Ascending aorta (tissue), 2 donors: ENCODE results near the gene MARCHF10. TPM values are rescaled to one million over a fixed set of nuclear protein-coding genes. Genes with fewer than 3 reads are reported as not detected.
"Not testable (repeated sequence)": the region's sequence is repeated elsewhere in the genome, so short reads cannot be mapped to it uniquely, and the experiment has no call there.

Experiments used
- DNase-seq, 2 donors: peaks; one replicate each; pipeline ENCODE4 v3.0.0-alpha.2; 2019; ENCODE audit warnings: low spot score in 2 of 2
- H3K27ac ChIP-seq, 2 donors: fragments of 200-600 bp; sonication (generic); one replicate each; pipeline ENCODE4 v1.5.1; 2016 to 2017; ENCODE audit warnings: mild to moderate bottlenecking in 1 of 2
- H3K27me3 ChIP-seq: fragments of 200-600 bp; sonication (generic); one replicate; pipeline ENCODE4 v1.5.1; 2017
- H3K36me3 ChIP-seq, 2 donors: fragments of 200-600 bp; sonication (generic); one replicate each; pipeline ENCODE4 v1.5.1; 2016
- H3K4me1 ChIP-seq, 2 donors: fragments of 200-600 bp; sonication (generic); one replicate each; pipeline ENCODE4 v1.5.1; 2016 to 2017; ENCODE audit warnings: mild to moderate bottlenecking in 1 of 2
- H3K4me3 ChIP-seq, 2 donors: fragments of 200-600 bp; sonication (generic); one replicate each; pipeline ENCODE4 v1.5.1; 2016 to 2017; ENCODE audit warnings: mild to moderate bottlenecking in 1 of 2
- H3K9me3 ChIP-seq, 2 donors: fragments of 200-600 bp; sonication (generic); one replicate each; pipeline ENCODE4 v1.5.1; 2016
- CTCF ChIP-seq, 3 experiments: fragments of 200-600 bp in 2 of 3; fragments of 450-650 bp in 1 of 3; sonication (generic) in 2 of 3; IDR thresholded peaks; one replicate each; pipeline ENCODE4 v1.5.1; 2016 to 2019; ENCODE audit warnings: antibody characterized with exemption in 3 of 3, mild to moderate bottlenecking in 1 of 3, moderate library complexity in 1 of 3
- intact Hi-C: fragments of 100-400 bp; cut with DNase I; formaldehyde crosslinking; loops from one replicate; pipeline ENCODE4 v1.15.1; 2023
- total RNA-seq: library from RNA; depleted of rRNA; stranded (reverse); fragments of >200 nt; gene quantifications from one replicate; pipeline ENCODE4 v1.1.0, GENCODE V29; 2016

The MARCHF10 gene
- total RNA-seq, 1 donor from 2014 or later, result not detected

- H3K4me3 ChIP-seq, result no peak overlapping the region
- DNase-seq, result no peak
- TF ChIP-seq CTCF (IDR thresholded peaks at IDR 0.05), result no peak
Observed at GRCh38 chr17:62852195-62852594, 44.1 kb upstream of the MARCHF10 start.

DNA sequence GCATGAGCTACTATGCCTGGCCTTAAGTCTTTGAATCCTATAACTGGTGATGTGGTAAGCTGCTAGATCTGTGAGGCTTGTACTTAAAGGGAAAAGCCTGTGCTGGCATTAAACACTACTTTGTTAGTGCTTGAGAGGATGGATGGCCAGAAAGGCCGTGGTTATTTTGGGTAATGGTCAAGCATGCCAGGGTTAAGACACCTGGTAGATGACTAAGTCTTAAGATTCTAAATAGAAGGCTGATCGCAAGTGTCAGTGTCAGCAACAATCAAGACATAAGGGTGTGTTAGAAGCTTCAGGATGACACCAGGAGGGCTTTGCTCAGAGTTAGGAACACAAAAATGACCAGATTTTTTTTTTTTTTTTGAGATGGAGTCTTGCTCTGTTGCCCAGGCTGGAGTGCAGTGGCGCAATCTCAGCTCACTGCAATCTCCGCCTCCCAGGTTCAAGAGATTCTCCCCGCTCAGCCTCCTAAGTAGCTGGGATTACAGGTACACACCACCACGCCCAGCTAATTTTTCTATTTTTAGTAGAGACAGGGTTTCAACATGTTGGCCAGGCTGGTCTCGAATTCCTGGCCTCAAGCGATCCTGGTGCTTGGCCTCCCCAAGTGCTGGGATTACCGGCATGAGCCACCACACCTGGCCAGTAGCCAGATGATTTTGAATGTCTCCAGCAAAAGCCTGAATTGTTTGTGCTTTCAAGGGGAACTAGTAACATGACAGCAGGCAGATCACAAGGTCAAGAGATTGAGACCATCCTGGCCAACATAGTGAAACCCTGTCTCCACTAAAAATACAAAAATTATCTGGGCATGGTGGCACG, 41.7 kb upstream of the MARCHF10 start:
- H3K9me3 ChIP-seq, H3K4me3 ChIP-seq, H3K36me3 ChIP-seq, intact Hi-C loops, H3K27ac ChIP-seq, DNase-seq, H3K4me1 ChIP-seq, H3K27me3 ChIP-seq: not testable (repeated sequence)

More at GRCh38 chr17:62852195-62852594, 44.1 kb upstream of the MARCHF10 start:
- no peaks in the 10 kb centered on the region for H3K9me3 ChIP-seq
- H3K4me1 ChIP-seq, result no peaks in the 10 kb centered on the region
- H3K36me3 ChIP-seq, result no peaks in the 10 kb centered on the region
- H3K27ac ChIP-seq, result no peak overlapping the region
- H3K27me3 ChIP-seq, result no peaks in the 10 kb centered on the region
- intact Hi-C loops, result no loop called here

- DNase-seq, result no peak
- Histone ChIP-seq H3K36me3 (no peaks in the 10 kb centered on the region), H3K27ac (no peak overlapping the region), H3K9me3 (no peaks in the 10 kb centered on the region), H3K4me1 (no peaks in the 10 kb centered on the region), H3K27me3 (no peaks in the 10 kb centered on the region), H3K4me3 (no peak overlapping the region)
- TF ChIP-seq CTCF (IDR thresholded peaks at IDR 0.05), result no peak
- intact Hi-C loops, result no loop called here
Observed at GRCh38 chr17:62848334-62848733, 40.2 kb upstream of the MARCHF10 start.

DNA sequence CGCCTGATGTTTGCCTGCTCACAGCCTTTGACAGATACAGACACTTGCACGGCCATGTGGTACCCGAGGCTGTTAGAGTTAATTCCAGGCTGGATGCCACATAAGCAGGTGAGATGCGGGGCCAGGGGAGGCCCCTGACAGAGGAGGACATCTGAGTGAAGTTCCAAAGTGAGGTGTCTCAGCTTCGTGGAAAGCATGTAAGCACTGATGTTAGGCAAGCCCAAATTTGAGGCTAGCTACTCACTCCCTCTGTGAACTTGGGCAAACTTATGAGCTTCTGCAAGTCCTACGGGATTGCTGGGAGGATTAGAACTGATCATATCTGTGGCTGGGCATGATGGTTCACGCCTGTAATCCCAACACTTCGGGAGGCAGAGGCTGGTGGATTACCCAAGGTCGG, 39.3 kb upstream of the MARCHF10 start:
- H3K4me3 ChIP-seq, result no peak overlapping the region
- intact Hi-C loops, result no loop called here
- DNase-seq, result no peak
- no peaks in the 10 kb centered on the region for H3K4me1 ChIP-seq
- no peak for TF ChIP-seq CTCF (IDR thresholded peaks at IDR 0.05)
- no peaks in the 10 kb centered on the region for H3K27me3 ChIP-seq
- H3K9me3 ChIP-seq, result no peaks in the 10 kb centered on the region
- H3K27ac ChIP-seq, result no peak overlapping the region
- no peaks in the 10 kb centered on the region for H3K36me3 ChIP-seq

- intact Hi-C loops, result no loop called here
- no peaks in the 10 kb centered on the region for H3K36me3 ChIP-seq
- no peak overlapping the region for H3K27ac ChIP-seq
- H3K4me1 ChIP-seq, result no peaks in the 10 kb centered on the region
- H3K4me3 ChIP-seq, result no peak overlapping the region
- TF ChIP-seq CTCF (IDR thresholded peaks at IDR 0.05), result no peak
- no peak for DNase-seq
- H3K9me3 ChIP-seq, result no peaks in the 10 kb centered on the region
- no peaks in the 10 kb centered on the region for H3K27me3 ChIP-seq
Observed at GRCh38 chr17:62840871-62841270, 32.8 kb upstream of the MARCHF10 start.

DNA sequence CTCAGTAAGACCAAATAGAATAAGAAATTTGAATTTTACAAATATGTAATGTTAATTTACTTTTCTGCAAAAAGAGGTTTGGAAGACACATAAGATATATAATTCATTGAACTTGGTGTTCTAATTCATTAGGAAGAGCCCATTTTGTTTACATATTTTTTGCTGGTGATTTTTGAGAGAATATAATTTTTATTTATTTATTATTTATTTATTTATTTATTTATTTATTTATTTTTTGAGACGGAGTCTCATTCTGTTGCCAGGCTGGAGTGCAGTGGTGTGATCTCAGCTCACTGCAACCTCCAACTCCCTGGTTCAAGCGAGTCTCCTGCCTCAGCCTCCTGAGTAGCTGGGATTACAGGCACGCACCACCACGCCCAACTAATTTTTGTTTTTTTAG, 25.7 kb upstream of the MARCHF10 start:
- H3K4me1 ChIP-seq, H3K4me3 ChIP-seq, intact Hi-C loops, H3K9me3 ChIP-seq, H3K36me3 ChIP-seq, H3K27ac ChIP-seq, H3K27me3 ChIP-seq, DNase-seq: not testable (repeated sequence)
